ENCODE results near the gene FAM78A.
"Not testable (repeated sequence)": the region's sequence is repeated elsewhere in the genome, so short reads cannot be mapped to it uniquely, and the experiment has no call there.

FAM78A gene

DNA sequence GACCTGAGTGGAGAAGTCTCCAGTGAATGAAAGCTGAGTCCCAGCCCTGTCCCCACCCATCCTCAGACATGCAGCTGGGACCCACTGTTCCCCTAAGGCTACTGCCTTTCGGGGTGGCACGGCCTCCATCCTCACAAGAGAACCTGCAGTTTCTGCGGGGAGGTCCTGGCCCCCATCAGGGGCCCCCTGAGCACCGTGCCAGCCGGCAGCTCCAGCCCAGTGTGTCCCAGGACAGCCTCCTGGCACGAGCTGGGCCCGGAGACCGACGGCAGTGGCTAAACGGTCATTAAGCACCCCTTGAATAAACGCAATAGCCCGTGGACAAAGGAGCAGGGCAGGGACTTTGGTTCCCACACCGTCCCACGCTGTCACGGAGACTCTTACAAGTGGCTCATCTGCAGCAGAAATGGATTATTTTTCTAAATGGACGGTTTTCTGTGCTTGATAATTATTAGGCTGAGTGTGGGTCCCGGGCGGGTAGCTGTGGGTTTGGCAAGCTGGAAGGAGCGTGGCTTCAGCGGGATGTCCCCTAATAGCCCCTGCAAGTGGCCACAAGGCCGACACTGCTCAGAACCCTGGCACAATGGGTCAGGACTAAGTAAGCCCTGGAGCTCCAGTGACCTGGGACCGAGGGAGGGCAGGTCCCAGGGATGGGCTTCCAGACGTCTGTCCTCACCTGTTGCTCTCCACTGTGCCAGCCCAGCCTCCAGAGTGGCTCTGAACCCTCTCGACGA lies 17.4 kb downstream of the FAM78A start:
- TF ChIP-seq POLR2A (IDR thresholded peaks at IDR 0.05; ENCODE audit: low read length) (no peak), GATA1 (IDR thresholded peaks at IDR 0.05; ENCODE audit: low read depth, low read length) (no peak)
- DNase-seq, result no peak

DNA sequence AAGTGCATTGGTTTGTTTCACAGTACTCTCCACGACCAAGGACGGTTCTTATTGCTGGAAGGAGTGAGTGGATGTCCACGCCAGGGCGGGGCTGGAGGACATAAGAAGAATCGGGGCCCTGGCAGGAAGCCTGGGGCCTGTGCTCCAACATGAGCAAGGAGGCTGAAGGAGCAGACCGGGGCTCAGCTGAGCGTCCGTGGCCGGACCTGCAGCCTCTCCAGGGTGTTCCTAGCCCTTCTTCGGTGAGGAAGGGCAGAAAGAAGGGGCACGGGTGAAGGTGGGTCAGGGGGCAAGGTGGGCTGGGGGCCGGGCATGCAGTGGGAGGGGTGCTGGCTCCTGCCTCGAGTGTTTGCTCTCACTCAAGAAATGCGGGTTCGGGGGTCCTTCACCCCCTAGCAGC lies 18.1 kb downstream of the FAM78A start:
- no peak for TF ChIP-seq GATA1 (IDR thresholded peaks at IDR 0.05; ENCODE audit: low read depth, low read length)
- TF ChIP-seq POLR2A (IDR thresholded peaks at IDR 0.05; ENCODE audit: low read length), result no peak
- no peak for DNase-seq

DNA sequence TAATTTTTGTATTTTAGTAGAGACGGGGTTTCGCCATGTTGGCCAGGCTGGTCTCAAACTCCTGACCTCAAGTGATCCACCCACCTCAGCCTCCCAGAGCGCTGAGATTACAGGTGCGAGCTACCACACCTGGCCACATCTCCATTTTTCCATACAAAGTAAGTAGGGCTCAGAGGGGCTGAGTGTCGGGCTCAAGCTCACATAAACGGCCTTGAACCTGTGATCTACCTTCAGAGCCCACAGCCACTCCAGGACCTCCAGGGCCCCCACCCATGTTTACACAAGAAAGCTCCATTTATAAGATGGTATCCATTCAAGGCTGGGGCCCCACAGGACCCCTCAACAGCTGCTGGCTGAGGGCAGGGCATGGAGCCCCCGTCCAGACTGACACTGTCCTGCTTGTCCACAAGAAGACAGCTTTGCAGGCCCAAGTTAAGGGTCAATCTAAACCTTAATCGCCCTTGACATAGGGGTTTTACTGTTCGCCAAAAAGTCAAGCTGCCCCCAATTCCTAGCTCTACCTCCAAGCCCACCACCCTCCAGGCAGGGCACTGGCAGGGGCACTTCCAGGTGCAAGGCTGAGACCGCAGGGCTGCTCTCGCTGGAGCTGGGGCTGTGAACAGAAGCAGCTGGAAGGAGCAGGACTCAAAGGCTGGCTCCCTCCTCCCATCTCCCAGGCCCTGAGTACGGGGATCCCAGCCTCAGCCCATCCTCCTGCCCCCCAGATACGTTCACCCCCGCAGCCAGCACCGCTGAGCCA lies 18.9 kb downstream of the FAM78A start:
- no peak for DNase-seq
- TF ChIP-seq GATA1 (IDR thresholded peaks at IDR 0.05; ENCODE audit: low read depth, low read length) (no peak), POLR2A (IDR thresholded peaks at IDR 0.05; ENCODE audit: low read length) (no peak)

DNA sequence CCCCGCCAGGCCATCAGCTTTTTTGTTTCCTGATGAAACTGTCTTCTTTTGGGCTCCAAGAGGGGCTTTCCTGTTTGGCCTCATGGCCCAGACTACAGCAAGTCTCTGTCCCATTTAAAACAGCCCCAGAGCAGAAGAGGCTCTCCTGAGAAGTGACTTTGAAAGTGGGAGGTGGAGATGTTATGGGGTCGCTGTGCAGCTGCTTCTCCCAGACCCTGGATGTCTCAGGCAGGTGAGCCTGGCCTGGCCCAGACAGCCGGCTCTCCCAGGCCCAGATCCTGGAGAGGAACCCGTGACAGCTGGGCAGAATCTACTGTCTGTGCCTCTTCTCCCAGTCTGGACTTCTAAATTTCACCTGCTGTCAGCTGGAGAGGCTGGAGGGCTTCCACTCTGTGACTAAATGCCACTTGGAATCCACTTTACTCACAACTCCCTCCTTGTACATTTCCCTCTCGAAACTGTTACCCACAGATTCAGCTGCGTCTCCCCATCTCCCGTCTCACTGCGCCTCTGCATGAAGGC lies 20.6 kb downstream of the FAM78A start:
- no peak for TF ChIP-seq GATA1 (IDR thresholded peaks at IDR 0.05; ENCODE audit: low read depth, low read length)
- TF ChIP-seq POLR2A (IDR thresholded peaks at IDR 0.05; ENCODE audit: low read length), result no peak
- DNase-seq, result no peak

DNA sequence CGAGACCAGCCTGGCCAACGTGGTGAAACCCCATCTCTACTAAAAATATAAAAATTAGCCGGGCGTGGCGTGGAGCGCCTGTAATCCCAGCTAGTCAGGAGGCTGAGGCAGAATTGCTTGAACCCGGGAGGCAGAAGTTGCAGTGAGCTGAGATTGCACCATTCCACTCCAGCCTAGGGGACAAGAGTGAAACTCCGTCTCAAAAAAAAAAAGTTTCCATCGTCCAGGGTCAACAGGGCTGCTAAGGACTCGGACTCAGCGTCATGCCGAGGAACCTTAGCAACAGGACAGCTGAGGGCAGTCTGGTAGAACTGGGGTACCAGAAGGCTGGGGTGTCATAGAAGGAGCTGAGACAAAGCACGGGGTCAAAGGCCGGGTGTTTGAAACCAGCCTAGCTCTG lies 21.7 kb downstream of the FAM78A start:
- DNase-seq, result no peak
- TF ChIP-seq GATA1 (IDR thresholded peaks at IDR 0.05; ENCODE audit: low read depth, low read length) (no peak), POLR2A (IDR thresholded peaks at IDR 0.05; ENCODE audit: low read length) (no peak)

DNA sequence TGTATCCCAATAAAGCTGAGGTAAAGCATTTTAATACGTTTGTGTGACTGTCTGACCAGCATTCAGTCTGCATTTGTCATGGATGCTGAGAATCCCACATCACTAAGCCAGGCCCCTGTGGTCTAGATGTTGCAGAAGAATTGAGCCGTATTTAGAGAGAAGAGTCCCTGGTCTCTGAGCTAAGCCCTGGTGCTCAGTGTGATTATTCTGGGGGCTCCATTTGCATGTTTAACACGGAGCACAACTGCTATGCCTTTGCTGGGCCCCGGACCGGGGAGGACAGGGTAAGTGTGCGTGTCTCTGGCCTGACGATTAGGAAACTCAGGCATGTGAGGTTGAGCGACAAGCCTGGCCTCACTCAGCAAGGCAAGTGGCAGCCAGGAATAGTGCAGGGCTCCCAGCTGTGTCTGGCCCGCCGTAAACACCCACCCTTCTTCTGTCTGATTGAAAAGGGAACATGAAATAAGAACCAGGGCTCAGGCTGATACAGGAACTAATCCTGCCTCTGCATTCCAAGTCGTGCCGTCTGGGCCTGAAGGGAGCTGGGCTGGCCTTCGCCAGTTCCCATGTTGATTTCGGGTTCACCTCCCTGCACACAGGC lies 22.3 kb downstream of the FAM78A start:
- peak; percentile 20 to 38 for DNase-seq

DNA sequence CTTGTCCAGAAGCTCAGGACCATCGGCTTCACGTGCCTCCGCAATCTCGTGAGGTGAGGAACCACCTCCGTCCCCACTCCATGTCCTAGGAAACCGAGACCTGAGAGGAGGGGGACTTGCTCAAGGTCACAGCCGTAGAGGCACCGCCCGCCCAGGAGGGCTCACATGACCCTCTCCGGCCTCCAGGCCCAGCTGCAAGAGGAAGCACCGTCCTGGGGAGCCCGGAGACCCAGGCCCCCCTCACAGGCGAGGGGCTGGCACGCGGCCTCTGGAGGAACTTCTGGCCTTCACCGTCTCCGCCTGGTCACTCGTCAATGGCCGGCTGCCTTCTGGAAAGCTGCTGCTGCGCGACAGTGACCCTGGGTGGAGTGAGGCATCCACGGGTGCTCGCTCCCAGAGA lies 24.2 kb downstream of the FAM78A start:
- no peak for DNase-seq

More for the DNA sequence above, 22.3 kb downstream of the FAM78A start:
- TF ChIP-seq GATA1 (IDR thresholded peaks at IDR 0.05; ENCODE audit: low read depth, low read length) (no peak), POLR2A (IDR thresholded peaks at IDR 0.05; ENCODE audit: low read length) (no peak)

DNA sequence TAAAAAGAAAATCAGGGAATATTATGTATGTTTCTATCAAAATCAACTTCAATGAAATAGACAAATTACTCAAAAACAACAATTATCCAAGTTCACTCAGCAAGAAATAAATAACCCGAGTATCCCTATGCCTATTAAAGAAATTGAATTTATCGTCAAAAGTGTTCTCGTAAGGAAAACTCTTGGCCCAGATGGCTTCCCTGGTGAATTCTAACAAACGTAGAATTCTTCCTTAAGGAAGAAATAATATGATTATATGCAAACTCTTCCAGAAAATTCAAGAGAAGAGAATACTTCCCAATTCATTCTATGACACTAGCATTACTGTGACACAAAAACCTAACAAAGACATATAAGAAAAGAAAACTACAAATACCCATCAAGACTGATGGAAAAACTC lies 29.7 kb downstream of the FAM78A start:
- TF ChIP-seq POLR2A (IDR thresholded peaks at IDR 0.05; ENCODE audit: low read length) (no peak), GATA1 (IDR thresholded peaks at IDR 0.05; ENCODE audit: low read depth, low read length) (no peak)
- DNase-seq, result no peak

More for the DNA sequence above, 24.2 kb downstream of the FAM78A start:
- TF ChIP-seq POLR2A (IDR thresholded peaks at IDR 0.05; ENCODE audit: low read length) (no peak), GATA1 (IDR thresholded peaks at IDR 0.05; ENCODE audit: low read depth, low read length) (no peak)

DNA sequence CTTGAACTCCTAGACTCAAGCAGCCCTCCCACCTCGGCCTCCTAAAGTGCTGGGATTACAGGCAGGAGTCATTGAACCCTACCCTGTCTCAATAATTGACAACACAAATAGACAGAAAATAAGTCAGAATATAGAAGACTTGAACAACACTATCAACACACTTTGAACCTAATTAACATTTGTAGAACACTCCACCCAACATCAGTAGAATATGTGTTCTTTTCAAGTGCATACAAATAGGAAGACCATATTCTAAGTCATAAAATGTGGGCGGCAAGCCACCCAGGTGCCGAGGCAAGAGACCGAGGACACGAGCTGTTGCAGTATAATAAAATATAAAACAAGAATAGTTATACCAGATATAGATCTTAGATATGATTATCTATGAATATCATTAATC lies 32.0 kb downstream of the FAM78A start:
- DNase-seq, result not testable (repeated sequence)

DNA sequence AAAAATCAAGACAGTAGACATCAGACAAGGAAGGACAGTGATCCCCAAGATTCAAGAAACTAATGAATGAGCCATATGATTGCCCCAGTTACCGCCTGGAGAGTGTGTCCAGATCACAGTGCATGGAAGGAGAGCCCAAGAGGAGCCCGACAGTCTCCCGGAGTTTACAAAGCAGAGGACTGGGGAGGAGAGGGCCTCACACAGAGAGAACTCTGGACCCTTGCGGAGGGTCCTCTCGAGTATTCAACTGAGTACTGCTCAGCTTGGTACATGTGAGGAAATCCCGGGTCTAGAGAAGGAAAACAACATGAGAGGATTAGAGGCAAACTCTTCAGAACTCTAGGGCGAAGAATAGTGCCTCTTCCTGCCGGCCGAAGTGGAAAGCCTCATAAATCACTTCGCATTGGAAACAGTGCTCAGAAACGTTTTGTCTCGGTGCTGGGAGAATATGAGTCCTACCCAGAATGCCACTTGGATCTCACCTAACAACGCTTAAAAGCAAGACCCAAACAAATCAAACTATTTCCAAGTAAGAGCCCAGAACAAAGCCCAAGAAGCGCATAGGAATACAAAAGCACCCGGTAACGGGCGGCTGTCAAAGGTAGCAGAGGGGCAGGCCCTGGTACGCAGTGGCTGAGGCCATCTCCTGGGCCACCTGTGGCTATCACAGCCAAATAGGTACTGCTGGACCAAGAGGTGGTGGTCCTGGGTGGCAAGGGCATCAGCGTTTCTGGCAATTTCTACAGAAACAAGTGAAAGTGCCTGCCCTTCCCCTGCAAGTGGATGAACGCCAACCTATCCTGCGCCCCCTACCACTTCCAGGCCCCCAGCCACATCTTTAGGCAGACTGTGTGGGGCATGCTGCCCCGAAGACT lies 36.0 kb downstream of the FAM78A start:
- DNase-seq, result no peak
- no peak for TF ChIP-seq POLR2A (IDR thresholded peaks at IDR 0.05; ENCODE audit: low read length)
- no peak for TF ChIP-seq GATA1 (IDR thresholded peaks at IDR 0.05; ENCODE audit: low read depth, low read length)

DNA sequence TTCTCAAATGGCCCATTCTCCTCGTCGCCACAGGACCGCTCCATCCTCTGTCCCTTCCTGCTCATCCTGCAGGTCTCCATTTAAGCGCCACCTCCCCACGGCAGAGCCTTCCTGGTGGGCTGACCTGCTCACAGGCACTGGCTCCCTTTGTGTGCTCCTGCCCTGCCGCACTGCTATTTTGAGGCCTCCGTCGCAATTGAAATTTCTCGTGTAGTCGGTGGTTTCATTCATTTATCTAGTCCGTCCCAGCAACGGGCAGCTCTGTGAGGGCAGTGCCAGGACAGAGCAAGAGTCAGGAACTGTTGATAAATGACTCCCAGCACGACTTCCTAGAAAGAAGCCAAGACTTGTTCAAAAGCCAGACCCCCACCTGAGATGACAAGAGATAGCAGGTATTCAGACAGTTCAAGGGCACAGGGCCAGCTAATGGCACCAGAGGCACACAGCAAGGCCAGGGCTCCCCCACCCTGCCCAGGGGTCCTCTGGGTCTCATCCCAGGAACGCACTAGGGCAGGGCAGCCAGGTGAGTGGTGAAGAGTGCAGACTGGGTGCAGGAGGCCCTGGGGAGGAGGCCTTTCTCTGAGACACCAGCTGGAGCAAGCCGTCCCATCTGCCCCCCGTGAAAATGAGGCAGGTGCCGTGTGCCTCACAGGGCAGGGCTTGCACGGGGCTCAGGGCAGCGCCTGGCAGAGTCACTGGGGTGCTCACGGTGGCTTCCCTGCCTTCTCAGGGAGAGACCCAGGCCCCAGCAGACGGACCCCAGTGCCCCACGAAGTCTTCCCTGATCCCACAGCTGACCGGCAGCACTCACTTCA lies 36.9 kb downstream of the FAM78A start:
- DNase-seq, result no peak
- TF ChIP-seq POLR2A (IDR thresholded peaks at IDR 0.05; ENCODE audit: low read length), result no peak
- no peak for TF ChIP-seq GATA1 (IDR thresholded peaks at IDR 0.05; ENCODE audit: low read depth, low read length)

DNA sequence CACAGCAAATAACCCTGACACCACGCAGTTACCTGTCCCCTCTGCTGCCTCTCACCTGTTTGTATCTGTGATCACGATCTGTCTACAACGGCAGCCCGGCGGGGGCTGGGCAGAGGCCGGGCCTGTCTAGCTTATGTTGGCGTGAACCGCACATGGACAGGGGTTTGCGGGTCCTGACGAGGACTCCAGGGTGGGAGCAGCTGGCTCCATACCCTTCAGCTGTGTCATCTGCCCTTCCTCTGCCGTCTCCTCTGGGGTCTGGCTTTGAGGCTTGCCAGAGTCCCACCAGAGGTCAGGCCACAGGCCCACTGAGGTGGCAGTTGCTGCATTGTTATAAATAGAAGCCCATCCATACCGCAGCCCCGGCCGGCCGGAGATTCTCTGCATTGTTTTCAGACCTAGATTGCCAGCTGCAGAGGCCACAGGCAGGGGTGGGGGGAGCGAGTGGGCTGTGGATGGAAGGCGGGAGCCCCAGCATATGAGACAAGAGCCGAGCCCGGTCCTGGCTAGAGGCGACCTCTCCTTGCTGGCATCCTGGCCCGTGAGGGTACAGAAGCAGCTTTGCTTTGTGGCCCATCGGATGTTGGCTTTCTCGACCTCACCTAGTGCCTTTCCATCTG lies 37.8 kb downstream of the FAM78A start:
- peak in 1 of 2 experiments; percentile 28 for DNase-seq
- TF ChIP-seq GATA1 (IDR thresholded peaks at IDR 0.05; ENCODE audit: low read depth, low read length) (no peak), POLR2A (IDR thresholded peaks at IDR 0.05; ENCODE audit: low read length) (no peak)

All from erythroblast (primary cell).